MCF 10A (cell line): ENCODE results near the gene ARID3C. TPM values are rescaled to one million over a fixed set of nuclear protein-coding genes. Genes with fewer than 3 reads are reported as not detected.

Experiments
- BruUV-seq: library from RNA; stranded (reverse); fragments of 400-500 nt; replicated peaks from 2 replicates; lab custom pipeline; 2021; lab: Mats Ljungman, UMichigan
- CTCF ChIA-PET: fragments of 300-600 bp; sonication (Branson Sonifier 250); formaldehyde crosslinking; extraction: SDS; loops from one replicate; lab custom pipeline; 2021; ENCODE audit warnings: antibody characterized with exemption, inconsistent platforms; lab: Yijun Ruan, JAX
- POLR2A ChIA-PET: fragments of 300-600, 350-650 bp; sonication (Branson Sonifier 250); formaldehyde crosslinking; extraction: SDS; loops from one replicate; lab custom pipeline; 2020; ENCODE audit warnings: antibody characterized with exemption, inconsistent platforms; lab: Yijun Ruan, JAX
- DNase-seq: peaks from one replicate; pipeline ENCODE4 v3.0.0-alpha.2; 2018; ENCODE audit not compliant: unreplicated experiment
- H3K27ac Mint-ChIP-seq: one replicate; pipeline ENCODE4 v1.8.0; 2022; ENCODE audit warnings: mild to moderate bottlenecking, low read depth, mixed read lengths; ENCODE audit not compliant: unreplicated experiment
- H3K27me3 Mint-ChIP-seq: one replicate; pipeline ENCODE4 v1.8.0; 2022; ENCODE audit warnings: mixed read lengths; ENCODE audit not compliant: insufficient read depth, unreplicated experiment
- H3K36me3 Mint-ChIP-seq: one replicate; pipeline ENCODE4 v1.8.0; 2022; ENCODE audit warnings: mild to moderate bottlenecking, moderate library complexity, mixed read lengths; ENCODE audit not compliant: insufficient read depth, unreplicated experiment
- H3K4me1 Mint-ChIP-seq: one replicate; pipeline ENCODE4 v1.8.0; 2022; ENCODE audit warnings: mixed read lengths; ENCODE audit not compliant: insufficient read depth, unreplicated experiment
- H3K4me3 Mint-ChIP-seq: one replicate; pipeline ENCODE4 v1.8.0; 2022; ENCODE audit warnings: mild to moderate bottlenecking, moderate library complexity, mixed read lengths; ENCODE audit not compliant: unreplicated experiment
- H3K9me3 Mint-ChIP-seq: one replicate; pipeline ENCODE4 v1.8.0; 2022; ENCODE audit warnings: mixed read lengths; ENCODE audit not compliant: unreplicated experiment
- CTCF ChIP-seq: fragments of 200-600 bp; IDR thresholded peaks from one replicate; pipeline ENCODE4 v1.8.0; 2022; ENCODE audit warnings: antibody characterized with exemption, mild to moderate bottlenecking; ENCODE audit not compliant: unreplicated experiment
- intact Hi-C: fragments of 100-400 bp; cut with micrococcal nuclease; formaldehyde crosslinking; loops from 2 replicates; pipeline ENCODE4 v1.14.1; 2022
- total RNA-seq: library from RNA; stranded (reverse); gene quantifications from 2 replicates; pipeline ENCODE4 v1.2.3, GENCODE V29; 2022

ARID3C gene
- total RNA-seq, 1 experiment from 2014 or later, result not detected

DNA sequence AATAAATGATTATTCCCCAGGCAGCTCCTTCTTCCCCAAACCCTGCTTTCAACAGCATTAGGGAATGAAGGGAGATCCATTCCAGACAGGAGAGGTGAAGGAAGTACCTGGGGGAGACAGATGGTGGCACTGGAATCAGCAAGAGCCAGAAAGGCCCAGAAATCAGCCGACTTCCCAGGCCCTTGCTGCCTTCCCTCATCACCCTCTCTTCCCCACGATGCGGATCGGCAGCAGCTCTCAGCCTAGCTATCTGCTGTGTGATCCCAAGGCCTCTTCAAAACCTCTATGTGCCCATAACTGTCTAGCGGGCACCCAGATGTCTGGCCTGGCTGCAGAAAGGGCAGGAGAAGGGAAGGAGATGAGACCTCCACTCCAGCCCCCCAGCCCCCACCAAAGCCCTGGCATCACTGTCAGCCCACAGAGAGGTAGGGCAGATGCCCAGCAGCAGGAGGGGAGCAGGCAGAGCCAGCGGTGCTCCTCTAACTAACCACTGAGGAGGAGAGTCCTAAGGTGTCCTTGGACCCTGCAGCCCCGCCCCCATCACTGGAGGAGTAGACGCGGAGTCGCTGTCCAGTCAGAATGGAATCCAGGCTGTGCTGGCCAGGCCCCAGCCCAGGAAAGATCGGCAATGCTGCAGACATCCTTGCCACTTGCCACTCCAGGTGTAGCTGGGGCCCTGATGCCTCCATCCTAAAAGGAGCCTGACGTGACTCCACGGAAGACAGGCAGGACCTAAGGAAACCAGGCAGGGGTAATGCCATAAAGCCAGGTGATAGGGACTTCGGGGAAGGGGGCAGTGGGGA lies 52.1 kb downstream of the ARID3C start:
- Mint-ChIP-seq H3K4me1 (no peaks in the 10 kb centered on the region), H3K27me3 (peaks cover 44% of the 10 kb centered on the region), H3K9me3 (no peaks in the 10 kb centered on the region), H3K4me3 (no peak overlapping the region), H3K36me3 (no peaks in the 10 kb centered on the region), H3K27ac (no peak overlapping the region)
- DNase-seq, result no peak
- intact Hi-C loops, result no loop called here
- ChIA-PET CTCF (interaction anchor here (0.8 to 2.7 kb wide), 4 partner anchors 15 to 76 kb away, joined by 3 to 13 read pairs (median 4); partner anchors contain the start of gene RPP25L), POLR2A (interaction anchor here (0.6 kb wide), 2 partner anchors 25 to 44 kb away, joined by 3 read pairs; partner anchors contain the start of gene DCTN3)
- TF ChIP-seq CTCF, result no peak
- BruUV-seq, result no TSS peak

DNA sequence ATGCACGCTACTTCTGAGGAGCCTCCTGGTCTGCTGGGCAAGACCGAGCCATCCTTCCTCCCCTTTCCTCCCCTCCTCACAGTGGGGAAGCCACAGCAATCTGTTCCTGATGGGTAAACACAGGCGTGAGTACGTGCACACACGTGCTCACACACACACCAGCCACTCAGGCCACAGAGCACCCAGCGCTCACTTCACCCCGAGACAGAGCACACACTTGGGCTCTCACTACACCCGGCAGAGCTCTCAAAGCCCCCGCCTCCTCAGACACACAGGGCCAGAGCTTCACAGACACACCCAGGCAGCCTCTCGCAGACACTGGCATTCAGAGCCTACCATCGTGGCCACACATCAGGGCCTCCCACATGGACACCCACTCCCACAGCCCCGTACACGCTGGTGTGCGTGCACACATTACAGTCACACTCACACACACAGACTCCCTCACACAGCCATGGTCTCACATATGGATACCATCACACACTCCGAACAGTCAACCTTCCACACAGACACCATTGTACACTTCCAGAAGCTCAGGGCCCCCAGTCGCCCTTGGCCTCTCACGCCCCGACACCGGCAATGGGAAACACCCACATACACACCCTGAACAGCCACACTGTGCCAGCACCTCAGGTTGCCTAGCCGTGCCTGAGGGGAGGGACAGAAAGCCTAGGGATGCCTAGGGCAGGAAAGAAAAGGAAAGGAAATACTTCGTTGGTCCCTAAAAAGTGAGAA lies 52.8 kb downstream of the ARID3C start:
- intact Hi-C loops, result no loop called here
- no peak for TF ChIP-seq CTCF
- DNase-seq, result no peak
- no TSS peak for BruUV-seq
- H3K36me3 Mint-ChIP-seq, result no peaks in the 10 kb centered on the region
- POLR2A ChIA-PET, result interaction anchor here (0.6 kb wide), 1 partner anchor 24 kb away, joined by 3 read pairs; no protein-coding TSS in a partner anchor
- CTCF ChIA-PET, result interaction anchor here (0.6 to 2.7 kb wide), 5 partner anchors 16 to 172 kb away, joined by 3 to 13 read pairs (median 4); partner anchors contain the start of gene RPP25L
- H3K4me3 Mint-ChIP-seq, result no peak overlapping the region
- H3K9me3 Mint-ChIP-seq, result no peaks in the 10 kb centered on the region
- no peaks in the 10 kb centered on the region for H3K4me1 Mint-ChIP-seq
- peaks cover 44% of the 10 kb centered on the region for H3K27me3 Mint-ChIP-seq
- no peak overlapping the region for H3K27ac Mint-ChIP-seq

DNA sequence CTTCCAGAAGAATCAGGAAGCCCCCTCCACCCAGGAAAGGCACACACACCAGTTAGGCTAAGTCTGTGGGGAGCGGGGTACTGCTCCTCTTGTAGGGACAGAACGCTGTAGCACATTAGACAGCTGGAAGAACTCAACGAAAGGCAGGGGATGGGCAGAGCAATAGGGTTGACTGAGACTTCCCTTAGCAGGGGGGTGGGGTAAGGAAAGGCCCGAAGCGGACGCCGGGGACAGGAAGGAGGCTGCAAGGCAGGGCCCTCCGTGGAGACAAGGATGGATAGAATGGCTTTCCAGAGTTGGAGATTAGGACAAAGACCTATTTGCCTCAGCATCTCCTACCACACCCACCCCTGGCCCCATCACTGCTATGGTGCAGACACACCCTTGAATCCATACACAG lies 53.6 kb downstream of the ARID3C start:
- Mint-ChIP-seq H3K27me3 (peaks cover 40% of the 10 kb centered on the region), H3K4me1 (no peaks in the 10 kb centered on the region), H3K4me3 (no peak overlapping the region), H3K27ac (no peak overlapping the region), H3K36me3 (no peaks in the 10 kb centered on the region), H3K9me3 (no peaks in the 10 kb centered on the region)
- ChIA-PET CTCF (interaction anchor here (0.7 to 2.7 kb wide), 3 partner anchors 16 to 198 kb away, joined by 3 to 13 read pairs (median 4); no protein-coding TSS in a partner anchor), POLR2A (no interaction called here)
- no peak for DNase-seq
- no TSS peak for BruUV-seq
- intact Hi-C loops, result no loop called here
- no peak for TF ChIP-seq CTCF

DNA sequence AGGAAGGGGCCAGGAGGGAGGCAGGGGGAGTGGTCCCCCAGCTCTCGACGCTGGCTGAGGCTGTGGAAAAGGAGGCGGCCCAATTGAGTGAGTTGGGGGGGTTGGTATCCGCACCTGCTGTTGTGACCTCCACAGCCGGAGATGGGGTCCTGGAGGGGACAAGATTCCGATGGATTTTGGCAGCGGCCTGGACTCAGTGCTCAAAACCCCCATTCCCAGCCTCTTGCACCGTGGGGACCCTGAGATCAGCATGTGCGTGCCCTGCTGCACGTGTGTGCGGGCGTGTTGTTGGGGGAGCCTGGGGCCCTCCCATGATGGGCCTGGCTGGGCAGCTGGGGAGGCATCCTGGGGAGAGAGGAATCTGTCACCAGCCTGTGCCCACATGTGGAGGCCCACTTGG lies 54.3 kb downstream of the ARID3C start:
- no peak overlapping the region for H3K4me3 Mint-ChIP-seq
- H3K27ac Mint-ChIP-seq, result no peak overlapping the region
- ChIA-PET CTCF (interaction anchor here (0.7 to 1.2 kb wide), 2 partner anchors 17 to 197 kb away, joined by 3 to 7 read pairs; no protein-coding TSS in a partner anchor), POLR2A (interaction anchor here (0.6 kb wide), 1 partner anchor 11 kb away, joined by 4 read pairs; no protein-coding TSS in a partner anchor)
- no TSS peak for BruUV-seq
- no peak for TF ChIP-seq CTCF
- H3K36me3 Mint-ChIP-seq, result no peaks in the 10 kb centered on the region
- intact Hi-C loops, result no loop called here
- H3K4me1 Mint-ChIP-seq, result no peaks in the 10 kb centered on the region
- DNase-seq, result no peak
- peaks cover 33% of the 10 kb centered on the region for H3K27me3 Mint-ChIP-seq
- H3K9me3 Mint-ChIP-seq, result no peaks in the 10 kb centered on the region
